Astrocyte of the spinal cord (primary cell): ENCODE data around the gene PTPRD.

Source experiments
- DNase-seq: peaks from one replicate; pipeline ENCODE4 v3.0.0; 2011; ENCODE audit warnings: low read depth, low spot score
- H3K4me3 ChIP-seq: 2 replicates; pipeline ENCODE4 v1.5.1; 2011; ENCODE audit warnings: low read depth, mild to moderate bottlenecking, low read length, moderate library complexity
- in situ Hi-C: cut with HindIII; loops from 2 replicates; pipeline ENCODE4 v1.10.0; 2017; ENCODE audit warnings: low sequenced_read_pairs
- TF ChIP-seq, protein P1 (sequence below): IDR thresholded peaks from 2 replicates; pipeline ENCODE4 v1.5.1; 2012; ENCODE audit warnings: low read depth, mild to moderate bottlenecking, low read length, inconsistent platforms

The PTPRD gene

DNA sequence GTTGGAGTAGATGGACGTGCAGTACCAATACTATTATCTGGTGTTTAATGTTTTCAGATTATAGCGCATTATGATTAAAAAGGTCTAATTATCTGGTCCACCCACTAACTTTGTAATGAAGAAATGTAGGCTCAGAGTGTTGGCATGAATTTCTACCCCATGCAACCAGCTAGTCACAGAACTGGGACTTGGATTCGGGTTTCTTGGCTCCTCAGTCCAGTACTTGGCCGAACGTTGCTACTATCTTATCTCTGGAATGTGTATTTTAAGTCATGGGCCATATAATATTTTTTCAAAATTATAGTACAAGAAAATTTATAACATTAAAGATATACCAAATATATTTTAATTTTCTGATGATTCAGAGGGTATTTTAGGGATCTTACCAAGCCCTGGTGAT, 2155.7 kb downstream of the PTPRD start:
- no peak for DNase-seq
- TF ChIP-seq, protein P1, sequence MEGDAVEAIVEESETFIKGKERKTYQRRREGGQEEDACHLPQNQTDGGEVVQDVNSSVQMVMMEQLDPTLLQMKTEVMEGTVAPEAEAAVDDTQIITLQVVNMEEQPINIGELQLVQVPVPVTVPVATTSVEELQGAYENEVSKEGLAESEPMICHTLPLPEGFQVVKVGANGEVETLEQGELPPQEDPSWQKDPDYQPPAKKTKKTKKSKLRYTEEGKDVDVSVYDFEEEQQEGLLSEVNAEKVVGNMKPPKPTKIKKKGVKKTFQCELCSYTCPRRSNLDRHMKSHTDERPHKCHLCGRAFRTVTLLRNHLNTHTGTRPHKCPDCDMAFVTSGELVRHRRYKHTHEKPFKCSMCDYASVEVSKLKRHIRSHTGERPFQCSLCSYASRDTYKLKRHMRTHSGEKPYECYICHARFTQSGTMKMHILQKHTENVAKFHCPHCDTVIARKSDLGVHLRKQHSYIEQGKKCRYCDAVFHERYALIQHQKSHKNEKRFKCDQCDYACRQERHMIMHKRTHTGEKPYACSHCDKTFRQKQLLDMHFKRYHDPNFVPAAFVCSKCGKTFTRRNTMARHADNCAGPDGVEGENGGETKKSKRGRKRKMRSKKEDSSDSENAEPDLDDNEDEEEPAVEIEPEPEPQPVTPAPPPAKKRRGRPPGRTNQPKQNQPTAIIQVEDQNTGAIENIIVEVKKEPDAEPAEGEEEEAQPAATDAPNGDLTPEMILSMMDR: no peak
- in situ Hi-C loops: no loop called here
- no peak overlapping the region for H3K4me3 ChIP-seq

GRCh38 chr9:8456344-8456743, 2156.5 kb downstream of the PTPRD start:
- in situ Hi-C loops: no loop called here
- H3K4me3 ChIP-seq: no peak overlapping the region
- DNase-seq: no peak
- TF ChIP-seq, protein P1: no peak

- TF ChIP-seq, protein P1: no peak
- no peak for DNase-seq
- in situ Hi-C loops: no loop called here
- no peak overlapping the region for H3K4me3 ChIP-seq
Observed at GRCh38 chr9:8450810-8451545, 2161.8 kb downstream of the PTPRD start.

- TF ChIP-seq, protein P1: no peak
- in situ Hi-C loops: no loop called here
- DNase-seq: no peak
- H3K4me3 ChIP-seq: no peak overlapping the region
Observed at GRCh38 chr9:8448226-8448625, 2164.6 kb downstream of the PTPRD start.

- H3K4me3 ChIP-seq: no peak overlapping the region
- DNase-seq: no peak
- in situ Hi-C loops: no loop called here
- TF ChIP-seq, protein P1: no peak
Observed at GRCh38 chr9:8447601-8448000, 2165.2 kb downstream of the PTPRD start.

DNA sequence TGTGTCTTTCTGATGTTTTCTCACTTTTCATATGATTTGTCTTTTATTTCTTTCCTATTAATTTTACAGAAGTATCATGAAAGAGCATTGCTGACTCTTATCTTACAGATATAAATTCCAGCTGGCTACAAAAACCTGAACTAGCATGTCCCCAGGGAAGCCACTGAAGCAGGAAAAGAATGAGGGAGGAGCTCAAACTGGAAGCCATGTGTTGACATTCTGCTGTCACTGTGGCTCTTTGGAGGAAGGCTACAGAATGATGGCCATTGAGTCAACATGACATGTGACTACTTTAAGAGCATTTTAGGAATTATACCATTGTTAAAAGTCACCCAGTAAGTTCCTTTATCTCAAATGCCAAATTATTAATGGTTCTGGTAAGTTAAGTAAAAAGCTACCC, 2174.9 kb downstream of the PTPRD start:
- in situ Hi-C loops: no loop called here
- no peak overlapping the region for H3K4me3 ChIP-seq
- DNase-seq: no peak
- TF ChIP-seq, protein P1: no peak
